GM12878 (cell line): ENCODE measurements around the gene FOXJ3. TPM values are rescaled to one million over a fixed set of nuclear protein-coding genes. Genes with fewer than 3 reads are reported as not detected.

Source experiments
- ATAC-seq: fragments of 200-7000 bp; cut with Tn5 transposase; 3 replicates; pipeline ENCODE4 v1.9.1; 2020; ENCODE audit warnings: mild to moderate bottlenecking, moderate library complexity
- BruUV-seq: library from RNA; stranded (reverse); fragments of 400-500 nt; replicated peaks from 2 replicates; lab custom pipeline; 2021; lab: Mats Ljungman, UMichigan
- CTCF ChIA-PET: fragments of 300-600 bp; sonication (Branson Sonifier 250); formaldehyde crosslinking; extraction: SDS; loops from one replicate; lab custom pipeline; 2021; ENCODE audit warnings: inconsistent platforms; lab: Yijun Ruan, JAX
- POLR2A ChIA-PET: fragments of 350-600 bp; formaldehyde crosslinking; extraction: SDS; loops from one replicate; lab custom pipeline; 2021; ENCODE audit warnings: inconsistent platforms; lab: Charles Lee
- RAD21 ChIA-PET: fragments of 300-600 bp; sonication (Branson Sonifier 250); formaldehyde crosslinking; loops from one replicate; lab custom pipeline; 2023; ENCODE audit warnings: antibody characterized with exemption; ENCODE audit not compliant: unreplicated experiment; lab: Charles Lee
- SMC1A ChIA-PET: fragments of 300-600 bp; sonication (Branson Sonifier 250); formaldehyde crosslinking; loops from one replicate; lab custom pipeline; 2023; ENCODE audit not compliant: unreplicated experiment, uncharacterized antibody; lab: Charles Lee
- DNase-seq: peaks from one replicate; pipeline ENCODE4 v3.0.0-alpha.2; 2011; ENCODE audit warnings: low read depth, low spot score
- FAIRE-seq: peaks from 3 replicates; lab custom pipeline; 2011; peaks lifted over from hg19 to GRCh38; lab: Jason Lieb, UNC
- H2AFZ ChIP-seq: 2 replicates; pipeline ENCODE4 v1.6.0; 2011; ENCODE audit warnings: low read depth, low read length, control low read depth; ENCODE audit not compliant: control insufficient read depth
- H3K27ac ChIP-seq: 2 replicates; pipeline ENCODE4 v1.5.1; 2011; ENCODE audit warnings: control low read depth; ENCODE audit not compliant: control insufficient read depth, insufficient read depth
- H3K27me3 ChIP-seq, 2 experiments: replicated peaks in 1 of 2; 2 replicates each; pipeline versions ENCODE4 v1.6.0 to v1.6.1; 2011; ENCODE audit warnings: low read length in 1 of 2; ENCODE audit not compliant: control insufficient read depth in 2 of 2, insufficient read depth in 2 of 2
- H3K36me3 ChIP-seq, 2 experiments: 2 replicates each; pipeline ENCODE4 v1.5.1; 2011; ENCODE audit warnings: low read length in 1 of 2; ENCODE audit not compliant: control insufficient read depth in 2 of 2, insufficient read depth in 2 of 2
- H3K4me1 ChIP-seq: 2 replicates; pipeline ENCODE4 v1.6.1; 2011; ENCODE audit warnings: mild to moderate bottlenecking, low read length, moderate library complexity, mixed read lengths; ENCODE audit not compliant: control insufficient read depth, insufficient read depth
- H3K4me2 ChIP-seq: 2 replicates; pipeline ENCODE4 v1.6.0; 2011; ENCODE audit warnings: control low read depth; ENCODE audit not compliant: control insufficient read depth, insufficient read depth
- H3K4me3 ChIP-seq: fragments of 200-600 bp; sonication (generic); 2 replicates; pipeline ENCODE4 v1.5.1; 2016
- H3K79me2 ChIP-seq: 2 replicates; pipeline ENCODE4 v1.6.0; 2011; ENCODE audit warnings: low read length; ENCODE audit not compliant: control insufficient read depth, insufficient read depth
- H3K9ac ChIP-seq: 2 replicates; pipeline ENCODE4 v1.8.0; 2011; ENCODE audit warnings: low read length, control low read depth, mixed read lengths; ENCODE audit not compliant: control insufficient read depth, insufficient read depth
- H3K9me3 ChIP-seq: replicated peaks from 3 replicates; pipeline ENCODE4 v1.5.1; 2011; ENCODE audit warnings: mild to moderate bottlenecking, low read length; ENCODE audit not compliant: control insufficient read depth, insufficient read depth
- H4K20me1 ChIP-seq: 2 replicates; pipeline ENCODE4 v1.6.0; 2011; ENCODE audit not compliant: control insufficient read depth, insufficient read depth
- ATF7 ChIP-seq: fragments of 450-650 bp; IDR thresholded peaks from 2 replicates; pipeline ENCODE4 v1.6.1; 2016; ENCODE audit warnings: low read depth, mild to moderate bottlenecking
- BACH1 ChIP-seq: fragments of 450-650 bp; IDR thresholded peaks from 2 replicates; pipeline ENCODE4 v1.6.1; 2017; ENCODE audit warnings: mild to moderate bottlenecking, borderline replicate concordance
- CEBPB ChIP-seq, 2 experiments: fragments of 150-350 bp in 1 of 2; IDR thresholded peaks; 2 replicates each; pipeline ENCODE4 v1.6.1; 2012 to 2014; ENCODE audit warnings: low read depth in 2 of 2, low read length in 2 of 2, borderline replicate concordance in 1 of 2, inconsistent platforms in 1 of 2
- CREM ChIP-seq: IDR thresholded peaks from 2 replicates; pipeline ENCODE4 v1.6.1; 2014; ENCODE audit warnings: antibody characterized with exemption, low read depth
- HCFC1 ChIP-seq: fragments of 150-350 bp; IDR thresholded peaks from 2 replicates; pipeline ENCODE4 v1.6.1; 2014; ENCODE audit warnings: low read length
- HDAC6 ChIP-seq: fragments of 200-600 bp; sonication (generic); IDR thresholded peaks from one replicate; pipeline ENCODE4 v1.8.0; 2017; ENCODE audit warnings: antibody characterized with exemption; ENCODE audit not compliant: unreplicated experiment
- KDM1A ChIP-seq: fragments of 200-600 bp; sonication (generic); IDR thresholded peaks from 2 replicates; pipeline ENCODE4 v1.6.1; 2016; ENCODE audit warnings: borderline replicate concordance
- MEF2A ChIP-seq: IDR thresholded peaks from 2 replicates; pipeline ENCODE4 v1.6.1; 2011; ENCODE audit warnings: low read depth, mild to moderate bottlenecking, low read length, moderate library complexity; ENCODE audit not compliant: insufficient read depth
- MLLT1 ChIP-seq: fragments of 450-650 bp; IDR thresholded peaks from 2 replicates; pipeline ENCODE4 v1.6.1; 2016; ENCODE audit warnings: mild to moderate bottlenecking
- NR2F1 ChIP-seq: fragments of 450-650 bp; conservative IDR thresholded peaks from 2 replicates; pipeline ENCODE4 v1.6.1; 2017; ENCODE audit warnings: mild to moderate bottlenecking
- POU2F2 ChIP-seq: IDR thresholded peaks from 3 replicates; pipeline ENCODE4 v1.6.1; 2011; ENCODE audit warnings: low read depth, mild to moderate bottlenecking, low read length, borderline replicate concordance
- SREBF1 ChIP-seq: IDR thresholded peaks from 2 replicates; pipeline ENCODE4 v1.6.1; 2012; ENCODE audit warnings: mild to moderate bottlenecking, low read length
- SREBF2 ChIP-seq: IDR thresholded peaks from 2 replicates; pipeline ENCODE4 v1.6.1; 2012; ENCODE audit warnings: mild to moderate bottlenecking, low read length
- STAT3 ChIP-seq: IDR thresholded peaks from 2 replicates; pipeline ENCODE4 v1.6.1; 2011; ENCODE audit warnings: low read depth, low read length, improper control_type of control experiment
- TAF1 ChIP-seq: IDR thresholded peaks from 2 replicates; pipeline ENCODE4 v1.6.1; 2011; ENCODE audit warnings: mild to moderate bottlenecking, low read depth, low read length, borderline replicate concordance
- TCF7 ChIP-seq: IDR thresholded peaks from 2 replicates; pipeline ENCODE4 v1.6.1; 2014; ENCODE audit warnings: antibody characterized with exemption, borderline replicate concordance
- WGBS: methylation state at CpG from one replicate; pipeline ENCODE4 v1.1.6; 2016; ENCODE audit warnings: low lambda C conversion rate; ENCODE audit not compliant: insufficient replicate concordance, insufficient coverage; ENCODE audit errors: missing lambda C conversion rate; 5-methylcytosine and 5-hydroxymethylcytosine counted together
- in situ Hi-C: fragments of 300-500 bp; cut with MboI; formaldehyde crosslinking; loops from 9 replicates; pipeline ENCODE4 v1.14.3; 2018; ENCODE audit warnings: mixed read lengths
- intact Hi-C: fragments of 100-400 bp; cut with micrococcal nuclease; formaldehyde crosslinking; loops from one replicate; pipeline ENCODE4 v1.14.2; 2022; ENCODE audit not compliant: unreplicated experiment
- polyA plus RNA-seq, 11 experiments: library from polyadenylated mRNA; depleted of rRNA in 4 of 11; unstranded in 6 of 11; stranded (reverse) in 5 of 11; fragments of >200 nt; fragmentation: Nextera tagmentation in 4 of 11; fragmentation: Illumina TruSeq in 1 of 11; extraction: Ambion mirVana in 4 of 11; extraction: Trizol in 1 of 11; gene quantifications; 1 replicate in 1 of 11; 2 replicates in 10 of 11; pipeline versions ENCODE4 v1.2.1 to v1.2.3, GENCODE V29; 2011 to 2016; ENCODE audit warnings: inconsistent platforms in 2 of 11, missing spikeins in 2 of 11, low read depth in 1 of 11
- total RNA-seq, 4 experiments: library from RNA; depleted of rRNA in 3 of 4; stranded (reverse); fragments of >200 nt in 3 of 4; fragmentation: Illumina TruSeq in 1 of 4; extraction: Trizol in 1 of 4; gene quantifications; 2 replicates each; pipeline versions ENCODE4 v1.2.1 to v1.2.3, GENCODE V29; 2013 to 2021
- TF ChIP-seq, protein P1 (sequence below): IDR thresholded peaks from 2 replicates; pipeline ENCODE4 v1.6.1; 2012; ENCODE audit warnings: improper control_type of control experiment, low read depth, low read length; ENCODE audit not compliant: insufficient replicate concordance
- TF ChIP-seq, protein P2 (sequence below): fragments of 450-650 bp; IDR thresholded peaks from 2 replicates; pipeline ENCODE4 v1.6.1; 2017; ENCODE audit warnings: mild to moderate bottlenecking

FOXJ3 gene
- total and polyA plus RNA-seq, 10 of the 15 experiments (the other 5 are each of a cell fraction or from before 2014, with no cell fraction given), result 9.5 to 54.2 (median 24.7) TPM

DNA sequence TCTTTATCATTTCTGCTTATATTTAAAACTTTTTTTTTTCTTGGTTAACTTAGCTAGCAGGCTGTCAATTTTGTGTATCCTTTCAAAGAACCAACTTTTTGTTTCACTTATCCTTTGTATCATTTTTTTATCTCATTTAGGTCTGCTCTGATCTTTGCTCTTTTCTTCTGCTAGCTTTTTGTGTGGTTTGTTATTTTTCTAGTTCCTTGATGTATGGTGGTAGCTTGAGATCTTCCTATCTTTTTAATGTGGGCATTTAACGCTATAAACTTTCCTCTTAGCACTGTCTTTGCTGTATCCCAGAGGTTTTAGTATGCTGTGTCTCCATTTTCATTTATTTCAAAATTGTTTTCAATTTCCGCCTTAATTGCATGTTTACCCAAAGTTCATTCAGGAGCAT is 36.5 kb downstream of the FOXJ3 start (continued):
- TF ChIP-seq MLLT1 (no peak), TCF7 (no peak), POU2F2 (no peak), BACH1 (no peak), HCFC1 (no peak), CREM (no peak), SREBF1 (no peak), STAT3 (no peak), TAF1 (no peak)

DNA sequence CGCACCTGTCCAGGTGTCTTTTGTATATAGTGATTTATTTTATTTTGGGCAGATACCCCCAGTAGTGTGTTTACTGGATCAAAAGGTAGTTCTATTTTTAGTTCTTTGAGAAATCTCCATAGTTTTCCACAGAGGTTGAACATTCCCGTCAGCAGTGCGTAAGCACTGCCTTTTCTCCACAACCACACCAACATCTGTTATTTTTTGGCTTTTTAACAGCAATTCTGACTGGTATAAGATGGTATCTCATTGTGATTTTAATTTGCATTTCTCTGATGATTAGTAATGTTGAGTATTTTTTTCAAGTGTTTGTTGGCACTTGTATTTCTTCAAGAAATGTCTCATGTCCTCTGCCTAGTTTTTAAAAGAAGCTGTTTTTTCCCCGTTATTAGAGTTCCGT is 39.2 kb downstream of the FOXJ3 start:
- Histone ChIP-seq H3K4me2 (no peak overlapping the region), H4K20me1 (no peaks in the 10 kb centered on the region), H3K27me3 (no peaks in the 10 kb centered on the region), H3K27ac (no peak overlapping the region), H3K36me3 (no peaks in the 10 kb centered on the region; a peak in 1 of 4 replicates), H3K9me3 (peaks cover 11% of the 10 kb centered on the region; the same call in 2 of the 3 replicates), H2AFZ (no peak overlapping the region), H3K9ac (no peak overlapping the region), H3K4me3 (no peak overlapping the region), H3K79me2 (peaks cover 2% of the 10 kb centered on the region; the same call in 1 of the 2 replicates), H3K4me1 (no peaks in the 10 kb centered on the region)
- ChIA-PET CTCF (no interaction called here), RAD21 (interaction anchor here (0.7 kb wide), 1 partner anchor 453 kb away, joined by 3 read pairs; no protein-coding TSS in a partner anchor), SMC1A (no interaction called here), POLR2A (no interaction called here)
- intact Hi-C loops, result no loop called here
- in situ Hi-C loops, result no loop called here
- no TSS peak for BruUV-seq
- 99% methylated on average over 5 of the region's 5 CpGs for WGBS
- FAIRE-seq, result no peak
- DNase-seq, result no peak
- no peak for ATAC-seq
- TF ChIP-seq, protein P1, sequence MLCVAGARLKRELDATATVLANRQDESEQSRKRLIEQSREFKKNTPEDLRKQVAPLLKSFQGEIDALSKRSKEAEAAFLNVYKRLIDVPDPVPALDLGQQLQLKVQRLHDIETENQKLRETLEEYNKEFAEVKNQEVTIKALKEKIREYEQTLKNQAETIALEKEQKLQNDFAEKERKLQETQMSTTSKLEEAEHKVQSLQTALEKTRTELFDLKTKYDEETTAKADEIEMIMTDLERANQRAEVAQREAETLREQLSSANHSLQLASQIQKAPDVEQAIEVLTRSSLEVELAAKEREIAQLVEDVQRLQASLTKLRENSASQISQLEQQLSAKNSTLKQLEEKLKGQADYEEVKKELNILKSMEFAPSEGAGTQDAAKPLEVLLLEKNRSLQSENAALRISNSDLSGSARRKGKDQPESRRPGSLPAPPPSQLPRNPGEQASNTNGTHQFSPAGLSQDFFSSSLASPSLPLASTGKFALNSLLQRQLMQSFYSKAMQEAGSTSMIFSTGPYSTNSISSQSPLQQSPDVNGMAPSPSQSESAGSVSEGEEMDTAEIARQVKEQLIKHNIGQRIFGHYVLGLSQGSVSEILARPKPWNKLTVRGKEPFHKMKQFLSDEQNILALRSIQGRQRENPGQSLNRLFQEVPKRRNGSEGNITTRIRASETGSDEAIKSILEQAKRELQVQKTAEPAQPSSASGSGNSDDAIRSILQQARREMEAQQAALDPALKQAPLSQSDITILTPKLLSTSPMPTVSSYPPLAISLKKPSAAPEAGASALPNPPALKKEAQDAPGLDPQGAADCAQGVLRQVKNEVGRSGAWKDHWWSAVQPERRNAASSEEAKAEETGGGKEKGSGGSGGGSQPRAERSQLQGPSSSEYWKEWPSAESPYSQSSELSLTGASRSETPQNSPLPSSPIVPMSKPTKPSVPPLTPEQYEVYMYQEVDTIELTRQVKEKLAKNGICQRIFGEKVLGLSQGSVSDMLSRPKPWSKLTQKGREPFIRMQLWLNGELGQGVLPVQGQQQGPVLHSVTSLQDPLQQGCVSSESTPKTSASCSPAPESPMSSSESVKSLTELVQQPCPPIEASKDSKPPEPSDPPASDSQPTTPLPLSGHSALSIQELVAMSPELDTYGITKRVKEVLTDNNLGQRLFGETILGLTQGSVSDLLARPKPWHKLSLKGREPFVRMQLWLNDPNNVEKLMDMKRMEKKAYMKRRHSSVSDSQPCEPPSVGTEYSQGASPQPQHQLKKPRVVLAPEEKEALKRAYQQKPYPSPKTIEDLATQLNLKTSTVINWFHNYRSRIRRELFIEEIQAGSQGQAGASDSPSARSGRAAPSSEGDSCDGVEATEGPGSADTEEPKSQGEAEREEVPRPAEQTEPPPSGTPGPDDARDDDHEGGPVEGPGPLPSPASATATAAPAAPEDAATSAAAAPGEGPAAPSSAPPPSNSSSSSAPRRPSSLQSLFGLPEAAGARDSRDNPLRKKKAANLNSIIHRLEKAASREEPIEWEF, result no peak
- TF ChIP-seq SREBF2, result no peak
- TF ChIP-seq KDM1A, result no peak
- TF ChIP-seq ATF7, result no peak
- TF ChIP-seq, protein P2, sequence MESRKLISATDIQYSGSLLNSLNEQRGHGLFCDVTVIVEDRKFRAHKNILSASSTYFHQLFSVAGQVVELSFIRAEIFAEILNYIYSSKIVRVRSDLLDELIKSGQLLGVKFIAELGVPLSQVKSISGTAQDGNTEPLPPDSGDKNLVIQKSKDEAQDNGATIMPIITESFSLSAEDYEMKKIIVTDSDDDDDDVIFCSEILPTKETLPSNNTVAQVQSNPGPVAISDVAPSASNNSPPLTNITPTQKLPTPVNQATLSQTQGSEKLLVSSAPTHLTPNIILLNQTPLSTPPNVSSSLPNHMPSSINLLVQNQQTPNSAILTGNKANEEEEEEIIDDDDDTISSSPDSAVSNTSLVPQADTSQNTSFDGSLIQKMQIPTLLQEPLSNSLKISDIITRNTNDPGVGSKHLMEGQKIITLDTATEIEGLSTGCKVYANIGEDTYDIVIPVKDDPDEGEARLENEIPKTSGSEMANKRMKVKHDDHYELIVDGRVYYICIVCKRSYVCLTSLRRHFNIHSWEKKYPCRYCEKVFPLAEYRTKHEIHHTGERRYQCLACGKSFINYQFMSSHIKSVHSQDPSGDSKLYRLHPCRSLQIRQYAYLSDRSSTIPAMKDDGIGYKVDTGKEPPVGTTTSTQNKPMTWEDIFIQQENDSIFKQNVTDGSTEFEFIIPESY, result no peak
- TF ChIP-seq NR2F1, result no peak
- TF ChIP-seq CEBPB (IDR thresholded peaks at IDR 0.05; ENCODE audit: borderline replicate concordance in 1 of 2, low read depth in 2 of 2, low read length in 2 of 2), result no peak
- no peak for TF ChIP-seq HDAC6
- no peak for TF ChIP-seq MEF2A
